ENCODE data around the gene MSH5. TPM values are rescaled to one million over a fixed set of nuclear protein-coding genes. Genes with fewer than 3 reads are reported as not detected.

The MSH5 gene
- total RNA-seq, 2 experiments from 2014 or later, result 13.6 to 13.7 TPM

- Mint-ChIP-seq H3K27me3 (no peaks in the 10 kb centered on the region), H3K4me1 (ENCODE audit: low read depth) (peaks cover 41% of the 10 kb centered on the region), H3K27ac (peak overlapping the region; percentile 83), H3K36me3 (ENCODE audit: low read depth) (peaks cover 22% of the 10 kb centered on the region), H3K9me3 (no peaks in the 10 kb centered on the region), H3K4me3 (peak overlapping the region; percentile 25)
- intact Hi-C loops (cut with DNase I, micrococcal nuclease), result no loop called here
- ChIA-PET CTCF (interaction anchor here (3.8 kb wide), 1 partner anchor 16 kb away, joined by 19 read pairs; the partner anchor contains the start of gene VARS1), POLR2A (interaction anchor here (1.7 kb wide), 1 partner anchor 160 kb away, joined by 3 read pairs; the partner anchor contains the start of gene BAG6)
- H3K27ac ChIP-seq (ENCODE audit: low read depth in 1 of 2, low read length in 2 of 2), result no peak overlapping the region
- H3K36me3 ChIP-seq (ENCODE audit: insufficient read depth, low read length), result peaks cover 18% of the 10 kb centered on the region
- H3K4me3 ChIP-seq (ENCODE audit: low read length), result no peak overlapping the region
- H3K4me1 ChIP-seq (ENCODE audit: insufficient read depth, low read length), result peaks cover 32% of the 10 kb centered on the region
- H3K27me3 ChIP-seq (ENCODE audit: control insufficient read depth in 1 of 2, insufficient read depth in 2 of 2, low read length in 2 of 2), result no peaks in the 10 kb centered on the region
- ATAC-seq (ENCODE audit: poor library complexity) (no peak), DNase-seq (no peak)
- no peak for TF ChIP-seq CTCF (IDR thresholded peaks at IDR 0.05)
- H3K9me3 ChIP-seq (ENCODE audit: control insufficient read depth in 1 of 2, insufficient read depth in 1 of 2, low read length in 2 of 2), result no peaks in the 10 kb centered on the region
Measured at GRCh38 chr6:31811645-31812044, 71.8 kb downstream of the MSH5 start.

Small RNAs within 50 kb of the gene (microRNA-seq; reads per million reads assigned to microRNA genes)
- gene MIR4646 (ENCODE audit: borderline microRNAs expressed, borderline replicate concordance), result not detected

Other genes starting within 250 kb of the MSH5 start
- 10 to 100 TPM; 14.3 to 14.7 TPM for gene MICB, start 241.9 kb upstream of the MSH5 start, total RNA-seq
- not detected for gene MCCD1, start 211.0 kb upstream of the MSH5 start, total RNA-seq
- 100 to 1,000 TPM; 483 to 498 TPM for gene DDX39B, start 198.0 kb upstream of the MSH5 start, total RNA-seq
- 1 to 10 TPM; 2.6 to 3.3 TPM for gene ATP6V1G2, start 193.4 kb upstream of the MSH5 start, total RNA-seq
- 1 to 10 TPM; 7.6 to 9.3 TPM for gene NFKBIL1, start 192.4 kb upstream of the MSH5 start, total RNA-seq
- 10 to 100 TPM; 15.4 to 16.7 TPM for gene LTA, start 167.7 kb upstream of the MSH5 start, total RNA-seq
- gene TNF, start 164.4 kb upstream of the MSH5 start, total RNA-seq, result 10 to 100 TPM; 33.1 to 34.2 TPM
- 100 to 1,000 TPM; 239 to 244 TPM for gene LTB, start 157.6 kb upstream of the MSH5 start, total RNA-seq
- 10 to 100 TPM in 1 of 2 experiments, 1 to 10 TPM in 1; 8.9 to 10.3 TPM for gene LST1, start 153.7 kb upstream of the MSH5 start, total RNA-seq
- 1 to 10 TPM; 2.3 to 2.6 TPM for gene NCR3, start 147.0 kb upstream of the MSH5 start, total RNA-seq
- gene AIF1, start 124.8 kb upstream of the MSH5 start, total RNA-seq, result 10 to 100 TPM; 31.8 to 35.5 TPM
- 100 to 1,000 TPM; 206 to 215 TPM for gene PRRC2A, start 119.3 kb upstream of the MSH5 start, total RNA-seq
- gene BAG6, start 87.3 kb upstream of the MSH5 start, total RNA-seq, result 100 to 1,000 TPM; 211 TPM
- 1 to 10 TPM; 4.2 to 4.6 TPM for gene APOM, start 84.1 kb upstream of the MSH5 start, total RNA-seq
- 10 to 100 TPM in 1 of 2 experiments, 1 to 10 TPM in 1; 9.6 to 10.5 TPM for gene C6orf47, start 79.2 kb upstream of the MSH5 start, total RNA-seq
- 10 to 100 TPM in 1 of 2 experiments, 1 to 10 TPM in 1; 9.8 to 11.0 TPM for gene GPANK1, start 75.0 kb upstream of the MSH5 start, total RNA-seq
- gene CSNK2B, start 73.9 kb upstream of the MSH5 start, total RNA-seq, result 10 to 100 TPM; 88.0 to 92.6 TPM
- gene LY6G5B, start 70.0 kb upstream of the MSH5 start, total RNA-seq, result 10 to 100 TPM; 27.0 to 28.0 TPM
- gene LY6G5C, start 58.9 kb upstream of the MSH5 start, total RNA-seq, result under 1 TPM; 0.49 to 0.67 TPM
- gene ABHD16A, start 36.7 kb upstream of the MSH5 start, total RNA-seq, result 10 to 100 TPM; 52.3 to 59.3 TPM
- gene LY6G6F, start 33.1 kb upstream of the MSH5 start, total RNA-seq, result not detected
- gene LY6G6D, start 24.7 kb upstream of the MSH5 start, total RNA-seq, result not detected
- gene LY6G6C, start 18.3 kb upstream of the MSH5 start, total RNA-seq, result not detected
- gene MPIG6B, start 16.6 kb upstream of the MSH5 start, total RNA-seq, result under 1 TPM; 0.11 to 0.17 TPM
- gene DDAH2, start 10.7 kb upstream of the MSH5 start, total RNA-seq, result 1 to 10 TPM; 3.0 to 3.3 TPM
- gene CLIC1, start 3.5 kb upstream of the MSH5 start, total RNA-seq, result 10 to 100 TPM; 61.2 to 61.5 TPM
- 1 to 10 TPM; 2.7 to 2.8 TPM for gene SAPCD1, start 22.7 kb downstream of the MSH5 start, total RNA-seq
- gene VWA7, start 37.3 kb downstream of the MSH5 start, total RNA-seq, result 1 to 10 TPM; 1.7 TPM
- 10 to 100 TPM; 43.9 to 44.2 TPM for gene VARS1, start 55.7 kb downstream of the MSH5 start, total RNA-seq
- gene LSM2, start 67.0 kb downstream of the MSH5 start, total RNA-seq, result 10 to 100 TPM; 12.6 to 13.7 TPM
- 1 to 10 TPM; 1.7 to 1.8 TPM for gene HSPA1L, start 75.3 kb downstream of the MSH5 start, total RNA-seq
- gene HSPA1A, start 75.5 kb downstream of the MSH5 start, total RNA-seq, result 1 to 10 TPM; 8.1 to 9.8 TPM
- gene HSPA1B, start 87.7 kb downstream of the MSH5 start, total RNA-seq, result 1 to 10 TPM; 8.3 to 9.8 TPM
- gene NEU1, start 122.8 kb downstream of the MSH5 start, total RNA-seq, result 10 to 100 TPM; 19.7 to 21.1 TPM
- gene SLC44A4, start 139.0 kb downstream of the MSH5 start, total RNA-seq, result under 1 TPM in 1 of 2 experiments, not detected in 1; 0.20 TPM
- gene EHMT2, start 157.7 kb downstream of the MSH5 start, total RNA-seq, result 10 to 100 TPM; 36.3 to 36.6 TPM
- under 1 TPM; 0.28 to 0.33 TPM for gene ZBTB12, start 162.1 kb downstream of the MSH5 start, total RNA-seq
- 1 to 10 TPM; 1.4 to 2.3 TPM for gene C2, start 187.7 kb downstream of the MSH5 start, total RNA-seq
- gene CFB, start 206.1 kb downstream of the MSH5 start, total RNA-seq, result 1 to 10 TPM; 1.5 to 2.2 TPM
- gene NELFE, start 219.0 kb downstream of the MSH5 start, total RNA-seq, result 10 to 100 TPM; 53.8 to 58.2 TPM
- gene SKIC2, start 219.2 kb downstream of the MSH5 start, total RNA-seq, result 100 to 1,000 TPM; 133 to 141 TPM
- 10 to 100 TPM; 30.0 to 31.1 TPM for gene DXO, start 232.1 kb downstream of the MSH5 start, total RNA-seq
- gene C4A, start 242.1 kb downstream of the MSH5 start, total RNA-seq, result 1 to 10 TPM; 4.2 TPM

All from CD4-positive, alpha-beta T cell (primary cell).